HEK293T (cell line): ENCODE measurements around the gene MPZL3.

Experiments used
- CTCF ChIA-PET: fragments of 350-600 bp; formaldehyde crosslinking; extraction: SDS; loops from one replicate; lab custom pipeline; 2021; ENCODE audit warnings: antibody characterized with exemption, inconsistent platforms; lab: Yijun Ruan, JAX
- POLR2A ChIA-PET: fragments of 350-600 bp; formaldehyde crosslinking; extraction: SDS; loops from one replicate; lab custom pipeline; 2020; ENCODE audit warnings: antibody characterized with exemption, inconsistent platforms; lab: Yijun Ruan, JAX
- DNase-seq: peaks from one replicate; pipeline ENCODE4 v3.0.0; 2012; ENCODE audit warnings: mixed read lengths; ENCODE audit errors: extremely low spot score
- ARNT ChIP-seq: fragments of 450-650 bp; IDR thresholded peaks from 2 replicates; pipeline ENCODE4 v1.6.1; 2017; ENCODE audit warnings: mild to moderate bottlenecking
- BHLHE40 ChIP-seq: fragments of 450-650 bp; IDR thresholded peaks from 2 replicates; pipeline ENCODE4 v1.6.1; 2016; ENCODE audit warnings: mild to moderate bottlenecking, moderate library complexity, borderline replicate concordance
- CTBP1 ChIP-seq: fragments of 450-650 bp; IDR thresholded peaks from 2 replicates; pipeline ENCODE4 v1.6.1; 2016; ENCODE audit warnings: borderline replicate concordance
- ELF4 ChIP-seq: fragments of 450-650 bp; IDR thresholded peaks from 2 replicates; pipeline ENCODE4 v1.6.1; 2017; ENCODE audit warnings: antibody characterized with exemption
- FOXA1 ChIP-seq: fragments of 450-650 bp; IDR thresholded peaks from 2 replicates; pipeline ENCODE4 v1.6.1; 2016; ENCODE audit warnings: mild to moderate bottlenecking
- FOXK2 ChIP-seq: fragments of 450-650 bp; IDR thresholded peaks from 2 replicates; pipeline ENCODE4 v1.6.1; 2016; ENCODE audit warnings: mild to moderate bottlenecking
- FOXM1 ChIP-seq: fragments of 450-650 bp; IDR thresholded peaks from 2 replicates; pipeline ENCODE4 v1.6.1; 2017; ENCODE audit warnings: mild to moderate bottlenecking, borderline replicate concordance
- HDGF ChIP-seq: fragments of 450-650 bp; IDR thresholded peaks from 2 replicates; pipeline ENCODE4 v1.6.1; 2017; ENCODE audit warnings: antibody characterized with exemption, borderline replicate concordance
- L3MBTL2 ChIP-seq: fragments of 450-650 bp; conservative IDR thresholded peaks from 2 replicates; pipeline ENCODE4 v1.6.1; 2016; ENCODE audit warnings: mild to moderate bottlenecking
- LEF1 ChIP-seq: fragments of 450-650 bp; IDR thresholded peaks from 2 replicates; pipeline ENCODE4 v1.6.1; 2017; ENCODE audit warnings: mild to moderate bottlenecking, borderline replicate concordance
- NFRKB ChIP-seq: fragments of 450-650 bp; IDR thresholded peaks from 2 replicates; pipeline ENCODE4 v1.6.1; 2016; ENCODE audit warnings: mild to moderate bottlenecking, moderate library complexity
- SP1 ChIP-seq: fragments of 450-650 bp; IDR thresholded peaks from 2 replicates; pipeline ENCODE4 v1.6.1; 2017
- SUZ12 ChIP-seq: fragments of 450-650 bp; IDR thresholded peaks from 2 replicates; pipeline ENCODE4 v1.6.1; 2016; ENCODE audit warnings: mild to moderate bottlenecking
- TARDBP ChIP-seq: fragments of 450-650 bp; IDR thresholded peaks from 2 replicates; pipeline ENCODE4 v1.6.1; 2016
- ZNF384 ChIP-seq: fragments of 450-650 bp; IDR thresholded peaks from 2 replicates; pipeline ENCODE4 v1.6.1; 2016
- TF ChIP-seq, protein P1 (sequence below): fragments of 450-650 bp; IDR thresholded peaks from 2 replicates; pipeline ENCODE4 v1.6.1; 2016

The MPZL3 gene

GRCh38 chr11:118231461-118231860 lies 20.7 kb downstream of the MPZL3 start:
- CTCF ChIA-PET = no interaction called here

GRCh38 chr11:118230088-118230487 lies 22.1 kb downstream of the MPZL3 start:
- ChIA-PET POLR2A (no interaction called here), CTCF (no interaction called here)
- DNase-seq = no peak
- TF ChIP-seq SP1 (no peak), CTBP1 (no peak), FOXK2 (no peak), SUZ12 (no peak), LEF1 (no peak), FOXA1 (no peak), ARNT (no peak), NFRKB (no peak), ELF4 (no peak), HDGF (no peak)
- TF ChIP-seq, protein P1, sequence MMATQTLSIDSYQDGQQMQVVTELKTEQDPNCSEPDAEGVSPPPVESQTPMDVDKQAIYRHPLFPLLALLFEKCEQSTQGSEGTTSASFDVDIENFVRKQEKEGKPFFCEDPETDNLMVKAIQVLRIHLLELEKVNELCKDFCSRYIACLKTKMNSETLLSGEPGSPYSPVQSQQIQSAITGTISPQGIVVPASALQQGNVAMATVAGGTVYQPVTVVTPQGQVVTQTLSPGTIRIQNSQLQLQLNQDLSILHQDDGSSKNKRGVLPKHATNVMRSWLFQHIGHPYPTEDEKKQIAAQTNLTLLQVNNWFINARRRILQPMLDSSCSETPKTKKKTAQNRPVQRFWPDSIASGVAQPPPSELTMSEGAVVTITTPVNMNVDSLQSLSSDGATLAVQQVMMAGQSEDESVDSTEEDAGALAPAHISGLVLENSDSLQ = no peak

More at GRCh38 chr11:118231461-118231860, 20.7 kb downstream of the MPZL3 start:
- DNase-seq = no peak
- POLR2A ChIA-PET = no interaction called here
- no peak for TF ChIP-seq TARDBP
- TF ChIP-seq ARNT = no peak
- TF ChIP-seq, protein P1 = no peak
- TF ChIP-seq LEF1 = no peak
- no peak for TF ChIP-seq L3MBTL2
- TF ChIP-seq HDGF = no peak
- TF ChIP-seq NFRKB = no peak
- no peak for TF ChIP-seq FOXK2
- no peak for TF ChIP-seq SUZ12
- TF ChIP-seq ZNF384 = no peak
- TF ChIP-seq BHLHE40 = no peak
- no peak for TF ChIP-seq SP1
- no peak for TF ChIP-seq FOXM1

DNA sequence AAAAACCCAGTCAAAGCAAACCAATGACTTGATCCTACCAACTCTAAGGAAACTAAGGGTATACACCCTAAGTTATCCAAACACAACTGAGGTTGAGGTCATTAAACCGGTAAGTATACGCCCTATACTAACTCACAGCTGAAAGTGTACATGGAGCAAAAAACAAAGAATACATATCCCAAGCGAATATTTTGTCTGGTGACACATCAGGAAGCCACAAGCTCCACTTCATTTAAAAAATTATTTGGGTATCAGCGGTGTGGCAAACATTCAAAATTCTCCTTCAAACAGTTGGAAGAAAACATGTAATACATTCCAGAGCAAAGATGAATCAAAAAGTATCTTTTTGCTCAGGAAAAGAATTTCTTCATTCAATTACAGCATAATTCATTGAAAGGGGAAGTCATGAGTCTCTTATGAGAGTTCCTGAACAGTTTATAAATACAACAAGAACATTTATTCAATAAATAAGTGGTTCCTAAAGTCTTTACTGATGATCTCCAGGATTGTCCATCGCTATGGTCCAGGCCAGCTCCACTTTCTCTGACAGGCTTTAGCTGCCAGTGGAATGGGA lies 22.8 kb downstream of the MPZL3 start:
- ChIA-PET CTCF (no interaction called here), POLR2A (no interaction called here)
- no peak for TF ChIP-seq L3MBTL2
- no peak for TF ChIP-seq SUZ12
- TF ChIP-seq ZNF384 = no peak
- TF ChIP-seq BHLHE40 = no peak
- TF ChIP-seq FOXK2 = no peak
- no peak for TF ChIP-seq CTBP1
- no peak for TF ChIP-seq TARDBP
- TF ChIP-seq ELF4 = no peak
- no peak for TF ChIP-seq NFRKB
- no peak for DNase-seq

GRCh38 chr11:118227865-118228785 lies 24.0 kb downstream of the MPZL3 start:
- TF ChIP-seq SUZ12 (no peak), ARNT (no peak), BHLHE40 (no peak), HDGF (no peak), SP1 (no peak), ELF4 (no peak), L3MBTL2 (no peak), FOXM1 (no peak), CTBP1 (no peak), NFRKB (no peak), LEF1 (no peak), ZNF384 (no peak), TARDBP (no peak), FOXA1 (no peak)
- TF ChIP-seq, protein P1 = no peak
- ChIA-PET CTCF (no interaction called here), POLR2A (no interaction called here)
- DNase-seq = no peak

DNA sequence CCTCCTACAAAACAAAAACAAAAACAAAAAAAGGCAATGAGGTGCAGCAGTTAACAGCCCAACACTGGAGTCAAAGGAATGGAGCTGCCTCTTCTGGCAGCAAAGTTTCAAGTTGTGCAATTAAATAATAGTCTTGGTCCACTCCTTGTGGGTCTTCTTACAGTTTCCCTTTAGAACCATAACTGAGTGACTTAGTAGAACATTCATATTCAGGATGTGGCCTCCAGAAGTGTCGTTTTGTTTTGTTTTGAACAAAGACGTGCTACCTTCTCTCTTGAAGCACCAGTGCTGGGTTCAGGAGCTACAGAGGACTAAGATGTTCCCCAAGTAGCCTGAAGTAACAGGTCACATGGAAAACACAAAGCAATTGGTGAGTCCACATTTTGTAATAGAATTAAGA lies 25.4 kb downstream of the MPZL3 start:
- CTCF ChIA-PET = no interaction called here
- TF ChIP-seq, protein P1 = no peak
- no peak for TF ChIP-seq BHLHE40
- no peak for TF ChIP-seq LEF1
- TF ChIP-seq SP1 = no peak
- TF ChIP-seq FOXM1 = no peak
- TF ChIP-seq SUZ12 = no peak
- no peak for TF ChIP-seq HDGF
- TF ChIP-seq ZNF384 = no peak
- TF ChIP-seq ELF4 = no peak
- TF ChIP-seq FOXA1 = no peak
- TF ChIP-seq FOXK2 = no peak
- no peak for TF ChIP-seq ARNT
- POLR2A ChIA-PET = interaction anchor here (0.9 kb wide), 1 partner anchor 46 kb away, joined by 3 read pairs; no protein-coding TSS in a partner anchor
- no peak for DNase-seq
